HEK293 (cell line): ENCODE measurements around the gene NAPB.

Experiments
- GLI4 ChIP-seq: fragments of 450-650 bp; formaldehyde crosslinking; IDR thresholded peaks from 2 replicates; pipeline ENCODE4 v1.5.1; 2016; ENCODE audit warnings: missing biosample characterization, missing genetic modification characterization
- KLF1 ChIP-seq: fragments of 450-650 bp; formaldehyde crosslinking; IDR thresholded peaks from 2 replicates; pipeline ENCODE4 v1.5.1; 2016; ENCODE audit warnings: missing biosample characterization, missing genetic modification characterization
- OVOL3 ChIP-seq: fragments of 450-650 bp; formaldehyde crosslinking; IDR thresholded peaks from 2 replicates; pipeline ENCODE4 v1.5.1; 2016; ENCODE audit warnings: missing biosample characterization, missing genetic modification characterization
- REPIN1 ChIP-seq: fragments of 450-650 bp; formaldehyde crosslinking; IDR thresholded peaks from 2 replicates; pipeline ENCODE4 v1.5.1; 2017; ENCODE audit warnings: missing biosample characterization, missing genetic modification characterization, low read depth
- TRIM28 ChIP-seq: IDR thresholded peaks from 2 replicates; pipeline ENCODE4 v1.6.1; 2011; ENCODE audit warnings: low read length, control low read depth, borderline replicate concordance
- ZNF169 ChIP-seq: fragments of 450-650 bp; formaldehyde crosslinking; IDR thresholded peaks from 2 replicates; pipeline ENCODE4 v1.5.1; 2016; ENCODE audit warnings: missing biosample characterization, missing genetic modification characterization
- ZNF175 ChIP-seq: fragments of 450-650 bp; formaldehyde crosslinking; IDR thresholded peaks from 2 replicates; pipeline ENCODE4 v1.5.1; 2016; ENCODE audit warnings: missing biosample characterization, missing genetic modification characterization
- ZNF184 ChIP-seq: fragments of 450-650 bp; IDR thresholded peaks from 2 replicates; pipeline ENCODE4 v1.5.1; 2018; ENCODE audit warnings: missing biosample characterization, mild to moderate bottlenecking, missing genetic modification characterization
- ZNF19 ChIP-seq: fragments of 450-650 bp; formaldehyde crosslinking; IDR thresholded peaks from 2 replicates; pipeline ENCODE4; 2016; ENCODE audit warnings: missing biosample characterization, missing genetic modification characterization, low read depth
- ZNF248 ChIP-seq: fragments of 450-650 bp; formaldehyde crosslinking; IDR thresholded peaks from 2 replicates; pipeline ENCODE4 v1.5.1; 2017; ENCODE audit warnings: missing biosample characterization, missing genetic modification characterization
- ZNF311 ChIP-seq: fragments of 450-650 bp; formaldehyde crosslinking; IDR thresholded peaks from 2 replicates; pipeline ENCODE4 v1.5.1; 2017; ENCODE audit warnings: missing biosample characterization, missing genetic modification characterization, borderline replicate concordance
- ZNF341 ChIP-seq: fragments of 450-650 bp; formaldehyde crosslinking; IDR thresholded peaks from 2 replicates; pipeline ENCODE4; 2016; ENCODE audit warnings: low read depth, missing biosample characterization, missing genetic modification characterization
- ZNF549 ChIP-seq: fragments of 450-650 bp; IDR thresholded peaks from 2 replicates; pipeline ENCODE4 v1.5.1; 2018; ENCODE audit warnings: missing biosample characterization, missing genetic modification characterization, mild to moderate bottlenecking, inconsistent platforms, moderate library complexity
- ZNF555 ChIP-seq: fragments of 450-650 bp; formaldehyde crosslinking; conservative IDR thresholded peaks from 2 replicates; pipeline ENCODE4 v1.5.1; 2017; ENCODE audit warnings: missing biosample characterization, mild to moderate bottlenecking, missing genetic modification characterization, inconsistent platforms
- ZNF558 ChIP-seq: fragments of 450-650 bp; formaldehyde crosslinking; IDR thresholded peaks from 2 replicates; pipeline ENCODE4 v1.5.1; 2016; ENCODE audit warnings: missing biosample characterization, missing genetic modification characterization
- ZNF624 ChIP-seq: fragments of 450-650 bp; formaldehyde crosslinking; IDR thresholded peaks from 2 replicates; pipeline ENCODE4 v1.5.1; 2017; ENCODE audit warnings: missing biosample characterization, missing genetic modification characterization
- ZNF654 ChIP-seq: fragments of 450-650 bp; formaldehyde crosslinking; IDR thresholded peaks from 2 replicates; pipeline ENCODE4 v1.5.1; 2016; ENCODE audit warnings: low read depth, missing biosample characterization, missing genetic modification characterization
- ZSCAN30 ChIP-seq: fragments of 450-650 bp; IDR thresholded peaks from 2 replicates; pipeline ENCODE4 v1.5.1; 2018; ENCODE audit warnings: missing biosample characterization, mild to moderate bottlenecking, missing genetic modification characterization, moderate library complexity
- ZXDB ChIP-seq: fragments of 450-650 bp; formaldehyde crosslinking; IDR thresholded peaks from 2 replicates; pipeline ENCODE4 v1.5.1; 2016; ENCODE audit warnings: missing biosample characterization, missing genetic modification characterization
- TF ChIP-seq, protein P1 (sequence below): fragments of 450-650 bp; formaldehyde crosslinking; IDR thresholded peaks from 2 replicates; pipeline ENCODE4 v1.5.1; 2016; ENCODE audit warnings: missing biosample characterization, missing genetic modification characterization
- TF ChIP-seq, protein P2 (sequence below): fragments of 450-650 bp; formaldehyde crosslinking; IDR thresholded peaks from 2 replicates; pipeline ENCODE4 v1.5.1; 2016; ENCODE audit warnings: missing biosample characterization, missing genetic modification characterization
- TF ChIP-seq, protein P3 (sequence below): fragments of 450-650 bp; formaldehyde crosslinking; IDR thresholded peaks from 2 replicates; pipeline ENCODE4 v1.5.1; 2016; ENCODE audit warnings: missing biosample characterization, missing genetic modification characterization
- TF ChIP-seq, protein P4 (sequence below): fragments of 450-650 bp; formaldehyde crosslinking; IDR thresholded peaks from 2 replicates; pipeline ENCODE4 v1.5.1; 2016; ENCODE audit warnings: missing biosample characterization, missing genetic modification characterization
- TF ChIP-seq, protein P5 (sequence below): fragments of 450-650 bp; formaldehyde crosslinking; IDR thresholded peaks from 2 replicates; pipeline ENCODE4 v1.5.1; 2016; ENCODE audit warnings: missing biosample characterization, missing genetic modification characterization, borderline replicate concordance
- TF ChIP-seq, protein P6 (sequence below): IDR thresholded peaks from 2 replicates; pipeline ENCODE4 v1.6.1; 2011; ENCODE audit warnings: mild to moderate bottlenecking, low read depth, low read length, borderline replicate concordance
- TF ChIP-seq, protein P7 (sequence below): fragments of 450-650 bp; formaldehyde crosslinking; IDR thresholded peaks from 2 replicates; pipeline ENCODE4 v1.5.1; 2016; ENCODE audit warnings: missing biosample characterization, missing genetic modification characterization

Gene NAPB

DNA sequence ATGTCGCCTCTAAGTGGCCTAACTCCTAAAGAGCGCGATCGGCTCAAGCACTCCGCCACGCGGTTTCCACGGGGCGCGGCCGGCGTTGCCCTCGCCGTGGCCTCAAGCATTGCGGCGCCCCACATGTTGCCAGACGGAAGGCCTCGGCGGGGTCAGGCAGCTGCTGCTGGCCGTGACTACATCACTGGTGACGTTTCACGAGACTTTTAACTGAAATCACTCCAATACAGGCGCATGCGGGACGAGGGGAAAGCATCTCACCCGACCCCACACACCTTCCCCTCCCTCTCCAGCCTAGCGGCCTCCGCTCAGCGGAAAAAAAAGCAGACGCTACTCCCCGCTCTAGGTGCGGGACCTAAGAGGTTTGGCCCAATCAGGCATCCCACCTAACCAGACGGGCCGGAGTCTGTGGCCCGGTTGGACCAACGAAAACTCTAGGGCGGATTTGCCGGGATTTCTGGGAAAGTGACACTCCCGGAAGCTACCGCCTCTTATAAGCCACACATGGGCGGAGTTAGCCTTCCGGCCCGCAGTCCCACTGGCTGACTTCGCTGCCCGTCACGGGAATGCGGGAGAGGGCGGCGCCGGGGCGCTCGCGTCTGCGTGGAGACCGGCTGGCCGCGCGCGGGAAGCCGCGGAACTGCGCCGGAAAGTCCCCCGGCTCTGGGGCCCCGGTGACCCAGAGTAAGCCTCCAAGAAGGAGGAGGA lies 70.9 kb downstream of the NAPB start, which contains the start of gene NXT1 (continued):
- TF ChIP-seq, protein P1, sequence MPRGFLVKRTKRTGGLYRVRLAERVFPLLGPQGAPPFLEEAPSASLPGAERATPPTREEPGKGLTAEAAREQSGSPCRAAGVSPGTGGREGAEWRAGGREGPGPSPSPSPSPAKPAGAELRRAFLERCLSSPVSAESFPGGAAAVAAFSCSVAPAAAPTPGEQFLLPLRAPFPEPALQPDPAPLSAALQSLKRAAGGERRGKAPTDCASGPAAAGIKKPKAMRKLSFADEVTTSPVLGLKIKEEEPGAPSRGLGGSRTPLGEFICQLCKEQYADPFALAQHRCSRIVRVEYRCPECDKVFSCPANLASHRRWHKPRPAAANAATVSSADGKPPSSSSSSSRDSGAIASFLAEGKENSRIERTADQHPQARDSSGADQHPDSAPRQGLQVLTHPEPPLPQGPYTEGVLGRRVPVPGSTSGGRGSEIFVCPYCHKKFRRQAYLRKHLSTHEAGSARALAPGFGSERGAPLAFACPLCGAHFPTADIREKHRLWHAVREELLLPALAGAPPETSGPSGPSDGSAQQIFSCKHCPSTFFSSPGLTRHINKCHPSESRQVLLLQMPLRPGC, result no peak
- TF ChIP-seq, protein P2, sequence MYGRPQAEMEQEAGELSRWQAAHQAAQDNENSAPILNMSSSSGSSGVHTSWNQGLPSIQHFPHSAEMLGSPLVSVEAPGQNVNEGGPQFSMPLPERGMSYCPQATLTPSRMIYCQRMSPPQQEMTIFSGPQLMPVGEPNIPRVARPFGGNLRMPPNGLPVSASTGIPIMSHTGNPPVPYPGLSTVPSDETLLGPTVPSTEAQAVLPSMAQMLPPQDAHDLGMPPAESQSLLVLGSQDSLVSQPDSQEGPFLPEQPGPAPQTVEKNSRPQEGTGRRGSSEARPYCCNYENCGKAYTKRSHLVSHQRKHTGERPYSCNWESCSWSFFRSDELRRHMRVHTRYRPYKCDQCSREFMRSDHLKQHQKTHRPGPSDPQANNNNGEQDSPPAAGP (tag by site-specific recombination), result peak; percentile 55; the same call in 1 of the 2 replicates
- peak; percentile 78 for TF ChIP-seq ZXDB
- TF ChIP-seq, protein P3, sequence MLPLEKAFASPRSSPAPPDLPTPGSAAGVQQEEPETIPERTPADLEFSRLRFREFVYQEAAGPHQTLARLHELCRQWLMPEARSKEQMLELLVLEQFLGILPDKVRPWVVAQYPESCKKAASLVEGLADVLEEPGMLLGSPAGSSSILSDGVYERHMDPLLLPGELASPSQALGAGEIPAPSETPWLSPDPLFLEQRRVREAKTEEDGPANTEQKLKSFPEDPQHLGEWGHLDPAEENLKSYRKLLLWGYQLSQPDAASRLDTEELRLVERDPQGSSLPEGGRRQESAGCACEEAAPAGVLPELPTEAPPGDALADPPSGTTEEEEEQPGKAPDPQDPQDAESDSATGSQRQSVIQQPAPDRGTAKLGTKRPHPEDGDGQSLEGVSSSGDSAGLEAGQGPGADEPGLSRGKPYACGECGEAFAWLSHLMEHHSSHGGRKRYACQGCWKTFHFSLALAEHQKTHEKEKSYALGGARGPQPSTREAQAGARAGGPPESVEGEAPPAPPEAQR, result no peak
- 0 out of 2 replicates have a peak, but pooled peaks have one; percentile 25 for TF ChIP-seq ZNF341 (tag by site-specific recombination)
- no peak for TF ChIP-seq ZNF175 (tag by site-specific recombination)
- no peak for TF ChIP-seq ZNF654 (tag by site-specific recombination)
- no peak for TF ChIP-seq TRIM28
- TF ChIP-seq ZNF549, result no peak
- TF ChIP-seq, protein P4, sequence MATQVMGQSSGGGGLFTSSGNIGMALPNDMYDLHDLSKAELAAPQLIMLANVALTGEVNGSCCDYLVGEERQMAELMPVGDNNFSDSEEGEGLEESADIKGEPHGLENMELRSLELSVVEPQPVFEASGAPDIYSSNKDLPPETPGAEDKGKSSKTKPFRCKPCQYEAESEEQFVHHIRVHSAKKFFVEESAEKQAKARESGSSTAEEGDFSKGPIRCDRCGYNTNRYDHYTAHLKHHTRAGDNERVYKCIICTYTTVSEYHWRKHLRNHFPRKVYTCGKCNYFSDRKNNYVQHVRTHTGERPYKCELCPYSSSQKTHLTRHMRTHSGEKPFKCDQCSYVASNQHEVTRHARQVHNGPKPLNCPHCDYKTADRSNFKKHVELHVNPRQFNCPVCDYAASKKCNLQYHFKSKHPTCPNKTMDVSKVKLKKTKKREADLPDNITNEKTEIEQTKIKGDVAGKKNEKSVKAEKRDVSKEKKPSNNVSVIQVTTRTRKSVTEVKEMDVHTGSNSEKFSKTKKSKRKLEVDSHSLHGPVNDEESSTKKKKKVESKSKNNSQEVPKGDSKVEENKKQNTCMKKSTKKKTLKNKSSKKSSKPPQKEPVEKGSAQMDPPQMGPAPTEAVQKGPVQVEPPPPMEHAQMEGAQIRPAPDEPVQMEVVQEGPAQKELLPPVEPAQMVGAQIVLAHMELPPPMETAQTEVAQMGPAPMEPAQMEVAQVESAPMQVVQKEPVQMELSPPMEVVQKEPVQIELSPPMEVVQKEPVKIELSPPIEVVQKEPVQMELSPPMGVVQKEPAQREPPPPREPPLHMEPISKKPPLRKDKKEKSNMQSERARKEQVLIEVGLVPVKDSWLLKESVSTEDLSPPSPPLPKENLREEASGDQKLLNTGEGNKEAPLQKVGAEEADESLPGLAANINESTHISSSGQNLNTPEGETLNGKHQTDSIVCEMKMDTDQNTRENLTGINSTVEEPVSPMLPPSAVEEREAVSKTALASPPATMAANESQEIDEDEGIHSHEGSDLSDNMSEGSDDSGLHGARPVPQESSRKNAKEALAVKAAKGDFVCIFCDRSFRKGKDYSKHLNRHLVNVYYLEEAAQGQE, result no peak
- TF ChIP-seq KLF1, result peak; percentile 12; the same call in 1 of the 2 replicates
- TF ChIP-seq, protein P5, sequence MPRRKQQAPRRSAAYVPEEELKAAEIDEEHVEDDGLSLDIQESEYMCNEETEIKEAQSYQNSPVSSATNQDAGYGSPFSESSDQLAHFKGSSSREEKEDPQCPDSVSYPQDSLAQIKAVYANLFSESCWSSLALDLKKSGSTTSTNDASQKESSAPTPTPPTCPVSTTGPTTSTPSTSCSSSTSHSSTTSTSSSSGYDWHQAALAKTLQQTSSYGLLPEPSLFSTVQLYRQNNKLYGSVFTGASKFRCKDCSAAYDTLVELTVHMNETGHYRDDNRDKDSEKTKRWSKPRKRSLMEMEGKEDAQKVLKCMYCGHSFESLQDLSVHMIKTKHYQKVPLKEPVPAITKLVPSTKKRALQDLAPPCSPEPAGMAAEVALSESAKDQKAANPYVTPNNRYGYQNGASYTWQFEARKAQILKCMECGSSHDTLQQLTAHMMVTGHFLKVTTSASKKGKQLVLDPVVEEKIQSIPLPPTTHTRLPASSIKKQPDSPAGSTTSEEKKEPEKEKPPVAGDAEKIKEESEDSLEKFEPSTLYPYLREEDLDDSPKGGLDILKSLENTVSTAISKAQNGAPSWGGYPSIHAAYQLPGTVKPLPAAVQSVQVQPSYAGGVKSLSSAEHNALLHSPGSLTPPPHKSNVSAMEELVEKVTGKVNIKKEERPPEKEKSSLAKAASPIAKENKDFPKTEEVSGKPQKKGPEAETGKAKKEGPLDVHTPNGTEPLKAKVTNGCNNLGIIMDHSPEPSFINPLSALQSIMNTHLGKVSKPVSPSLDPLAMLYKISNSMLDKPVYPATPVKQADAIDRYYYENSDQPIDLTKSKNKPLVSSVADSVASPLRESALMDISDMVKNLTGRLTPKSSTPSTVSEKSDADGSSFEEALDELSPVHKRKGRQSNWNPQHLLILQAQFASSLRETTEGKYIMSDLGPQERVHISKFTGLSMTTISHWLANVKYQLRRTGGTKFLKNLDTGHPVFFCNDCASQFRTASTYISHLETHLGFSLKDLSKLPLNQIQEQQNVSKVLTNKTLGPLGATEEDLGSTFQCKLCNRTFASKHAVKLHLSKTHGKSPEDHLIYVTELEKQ, result no peak
- TF ChIP-seq OVOL3, result 0 out of 2 replicates have a peak, but pooled peaks have one; percentile 56
- TF ChIP-seq ZNF624 (tag by site-specific recombination), result no peak
- TF ChIP-seq GLI4 (tag by site-specific recombination), result no peak
- TF ChIP-seq ZNF184 (tag by site-specific recombination), result no peak
- TF ChIP-seq REPIN1 (tag by site-specific recombination), result no peak
- TF ChIP-seq, protein P6, sequence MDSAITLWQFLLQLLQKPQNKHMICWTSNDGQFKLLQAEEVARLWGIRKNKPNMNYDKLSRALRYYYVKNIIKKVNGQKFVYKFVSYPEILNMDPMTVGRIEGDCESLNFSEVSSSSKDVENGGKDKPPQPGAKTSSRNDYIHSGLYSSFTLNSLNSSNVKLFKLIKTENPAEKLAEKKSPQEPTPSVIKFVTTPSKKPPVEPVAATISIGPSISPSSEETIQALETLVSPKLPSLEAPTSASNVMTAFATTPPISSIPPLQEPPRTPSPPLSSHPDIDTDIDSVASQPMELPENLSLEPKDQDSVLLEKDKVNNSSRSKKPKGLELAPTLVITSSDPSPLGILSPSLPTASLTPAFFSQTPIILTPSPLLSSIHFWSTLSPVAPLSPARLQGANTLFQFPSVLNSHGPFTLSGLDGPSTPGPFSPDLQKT, result no peak
- peak; percentile 41; the same call in 1 of the 2 replicates for TF ChIP-seq ZSCAN30 (tag by site-specific recombination)
- TF ChIP-seq, protein P7, sequence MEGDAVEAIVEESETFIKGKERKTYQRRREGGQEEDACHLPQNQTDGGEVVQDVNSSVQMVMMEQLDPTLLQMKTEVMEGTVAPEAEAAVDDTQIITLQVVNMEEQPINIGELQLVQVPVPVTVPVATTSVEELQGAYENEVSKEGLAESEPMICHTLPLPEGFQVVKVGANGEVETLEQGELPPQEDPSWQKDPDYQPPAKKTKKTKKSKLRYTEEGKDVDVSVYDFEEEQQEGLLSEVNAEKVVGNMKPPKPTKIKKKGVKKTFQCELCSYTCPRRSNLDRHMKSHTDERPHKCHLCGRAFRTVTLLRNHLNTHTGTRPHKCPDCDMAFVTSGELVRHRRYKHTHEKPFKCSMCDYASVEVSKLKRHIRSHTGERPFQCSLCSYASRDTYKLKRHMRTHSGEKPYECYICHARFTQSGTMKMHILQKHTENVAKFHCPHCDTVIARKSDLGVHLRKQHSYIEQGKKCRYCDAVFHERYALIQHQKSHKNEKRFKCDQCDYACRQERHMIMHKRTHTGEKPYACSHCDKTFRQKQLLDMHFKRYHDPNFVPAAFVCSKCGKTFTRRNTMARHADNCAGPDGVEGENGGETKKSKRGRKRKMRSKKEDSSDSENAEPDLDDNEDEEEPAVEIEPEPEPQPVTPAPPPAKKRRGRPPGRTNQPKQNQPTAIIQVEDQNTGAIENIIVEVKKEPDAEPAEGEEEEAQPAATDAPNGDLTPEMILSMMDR, result peak; percentile 70
- TF ChIP-seq ZNF311, result no peak
- TF ChIP-seq ZNF555 (tag by site-specific recombination), result no peak
- no peak for TF ChIP-seq ZNF248 (tag by site-specific recombination)
- no peak for TF ChIP-seq ZNF558 (tag by site-specific recombination)
- no peak for TF ChIP-seq ZNF169 (tag by site-specific recombination)
- TF ChIP-seq ZNF19 (tag by site-specific recombination), result no peak
